ENCODE results near the gene BEST1. TPM values are rescaled to one million over a fixed set of nuclear protein-coding genes. Genes with fewer than 3 reads are reported as not detected.

The BEST1 gene
- polyA plus RNA-seq, 2 of the 4 experiments (the other 2 are of a cell fraction), result 1.2 to 1.9 TPM

GRCh38 chr11:61928606-61929005 is 21.5 kb upstream of the BEST1 start:
- no peak for TF ChIP-seq CBX2 (IDR thresholded peaks at IDR 0.05; ENCODE audit: borderline replicate concordance, low read depth)
- TF ChIP-seq POLR2AphosphoS2 (conservative IDR thresholded peaks at IDR 0.05; ENCODE audit: low read length), result no peak
- FAIRE-seq (peak; percentile 43), ATAC-seq (no peak), DNase-seq (ENCODE audit: low read depth in 1 of 2, low spot score in 1 of 2) (no peak)
- ChIA-PET POLR2A (no interaction called here), CTCF (interaction anchor here (0.5 to 5.4 kb wide), 6 partner anchors 18 to 179 kb away, joined by 3 to 50 read pairs (median 6); no protein-coding TSS in a partner anchor)
- Histone ChIP-seq H3K9me3 (peaks cover 4% of the 10 kb centered on the region; the same call in 1 of the 3 replicates), H3K4me2 (no peak overlapping the region), H3K4me1 (peaks cover 3% of the 10 kb centered on the region; the same call in 2 of the 3 replicates), H3K4me3 (no peak overlapping the region), H3K27ac (no peak overlapping the region)

DNA sequence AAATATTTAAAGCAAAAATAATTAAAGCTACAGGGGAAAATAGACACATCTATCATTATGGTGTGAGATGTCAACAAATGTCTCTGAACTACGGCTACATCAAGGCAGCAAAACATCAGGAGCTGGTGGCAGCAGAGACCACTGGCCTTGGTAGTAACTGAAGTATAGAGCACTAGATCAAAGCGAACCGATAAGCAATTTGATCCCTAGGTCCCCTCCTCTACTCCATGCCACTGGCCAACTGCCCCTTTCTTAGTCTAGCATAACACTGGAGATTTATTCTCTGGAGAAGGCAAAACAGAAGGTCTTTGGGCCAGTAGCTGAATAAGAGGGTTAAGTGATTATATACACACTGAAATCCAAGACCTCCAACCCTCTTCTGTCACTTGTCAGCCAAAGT is 19.2 kb upstream of the BEST1 start:
- no peak for TF ChIP-seq PBX3 (IDR thresholded peaks at IDR 0.05)
- no peak for TF ChIP-seq MAFK (IDR thresholded peaks at IDR 0.05; ENCODE audit: partially characterized antibody)
- TF ChIP-seq JUN (IDR thresholded peaks at IDR 0.05), result no peak
- no peak for TF ChIP-seq HMGXB4 (CRISPR knock-in tag; IDR thresholded peaks at IDR 0.05; ENCODE audit: borderline replicate concordance)
- no peak for TF ChIP-seq NR3C1 (IDR thresholded peaks at IDR 0.05)
- TF ChIP-seq TFCP2L1 (CRISPR knock-in tag; IDR thresholded peaks at IDR 0.05), result no peak
- TF ChIP-seq FOXS1 (CRISPR knock-in tag; IDR thresholded peaks at IDR 0.05), result no peak
- no peak for TF ChIP-seq CEBPB (IDR thresholded peaks at IDR 0.05)
- TF ChIP-seq GATA3 (IDR thresholded peaks at IDR 0.05; ENCODE audit: borderline replicate concordance), result no peak
- no peak for TF ChIP-seq HOXB13 (CRISPR knock-in tag; IDR thresholded peaks at IDR 0.05; ENCODE audit: low read depth)
- no peak for TF ChIP-seq EHF (CRISPR knock-in tag; IDR thresholded peaks at IDR 0.05)
- no peak for TF ChIP-seq MYC (IDR thresholded peaks at IDR 0.05; ENCODE audit: borderline replicate concordance, low read length)
- TF ChIP-seq HES2 (IDR thresholded peaks at IDR 0.05), result no peak
- no peak for TF ChIP-seq CTCF (IDR thresholded peaks at IDR 0.05)
- TF ChIP-seq EHMT2 (IDR thresholded peaks at IDR 0.05; ENCODE audit: low read depth), result no peak
- TF ChIP-seq NPAS2 (CRISPR knock-in tag; IDR thresholded peaks at IDR 0.05; ENCODE audit: borderline replicate concordance), result no peak
- TF ChIP-seq RCOR1 (IDR thresholded peaks at IDR 0.05; ENCODE audit: low read depth, low read length), result no peak
- TF ChIP-seq ZNF302 (CRISPR knock-in tag; IDR thresholded peaks at IDR 0.05), result no peak
- FAIRE-seq (no peak), ATAC-seq (no peak), DNase-seq (ENCODE audit: low read depth in 1 of 2, low spot score in 1 of 2) (no peak)
- Histone ChIP-seq H3K4me3 (no peak overlapping the region), H3K27ac (no peak overlapping the region), H3K9me3 (peaks cover 14% of the 10 kb centered on the region; the same call in 2 of the 3 replicates), H3K4me1 (no peaks in the 10 kb centered on the region), H3K4me2 (no peak overlapping the region)
- CTCF ChIA-PET, result interaction anchor here (0.6 to 5.4 kb wide), 8 partner anchors 16 to 179 kb away, joined by 3 to 50 read pairs (median 4); no protein-coding TSS in a partner anchor
- WGBS (ENCODE audit: missing lambda C conversion rate), result 90% methylated on average over 3 of the region's 3 CpGs
- POLR2A ChIA-PET, result no interaction called here

Measured in A549 (cell line).